ENCODE measurements around the gene TCF12.

The TCF12 gene

GRCh38 chr15:57185507-57186074 is 267.1 kb downstream of the TCF12 start:
- no peak for DNase-seq

GRCh38 chr15:57189466-57189865 is 271.0 kb downstream of the TCF12 start:
- no peak for DNase-seq

GRCh38 chr15:57190208-57190607 is 271.8 kb downstream of the TCF12 start:
- DNase-seq: no peak

- no peak for DNase-seq
Measured at GRCh38 chr15:57193161-57193560, 274.7 kb downstream of the TCF12 start.

GRCh38 chr15:57195326-57195725 is 276.9 kb downstream of the TCF12 start:
- no peak for DNase-seq

- DNase-seq: no peak
Measured at GRCh38 chr15:57196865-57197264, 278.4 kb downstream of the TCF12 start.

GRCh38 chr15:57198131-57198530 is 279.7 kb downstream of the TCF12 start:
- DNase-seq: peak in 1 of 2 experiments; percentile 10

GRCh38 chr15:57198654-57199291 is 280.3 kb downstream of the TCF12 start:
- DNase-seq: no peak

- DNase-seq: no peak
Measured at GRCh38 chr15:57201578-57201977, 283.1 kb downstream of the TCF12 start.

GRCh38 chr15:57203906-57204305 is 285.5 kb downstream of the TCF12 start:
- DNase-seq: no peak

GRCh38 chr15:57205027-57205855 is 286.8 kb downstream of the TCF12 start:
- DNase-seq: no peak

- DNase-seq: peak; percentile 78 to 82
Measured at GRCh38 chr15:57205996-57206395, 287.6 kb downstream of the TCF12 start.

- DNase-seq: peak; percentile 59 to 88
Measured at GRCh38 chr15:57213862-57214261, 295.4 kb downstream of the TCF12 start.

- no peak for DNase-seq
Measured at GRCh38 chr15:57215326-57215725, 296.9 kb downstream of the TCF12 start.

GRCh38 chr15:57215881-57216280 is 297.4 kb downstream of the TCF12 start:
- DNase-seq: no peak

GRCh38 chr15:57216288-57216687 is 297.8 kb downstream of the TCF12 start:
- peak in 1 of 2 experiments; percentile 69 for DNase-seq

- DNase-seq: peak in 1 of 2 experiments; percentile 55
Measured at GRCh38 chr15:57217778-57218598, 299.5 kb downstream of the TCF12 start.

- peak; percentile 96 to 99 for DNase-seq
Measured at GRCh38 chr15:57218826-57219576, 300.6 kb downstream of the TCF12 start.

GRCh38 chr15:57220205-57220604 is 301.8 kb downstream of the TCF12 start:
- DNase-seq: peak in 1 of 2 experiments; percentile 70

- DNase-seq: peak in 1 of 2 experiments; percentile 64
Measured at GRCh38 chr15:57221134-57221533, 302.7 kb downstream of the TCF12 start.

- DNase-seq: no peak
Measured at GRCh38 chr15:57223345-57223744, 304.9 kb downstream of the TCF12 start.

GRCh38 chr15:57223887-57224286 is 305.4 kb downstream of the TCF12 start:
- peak in 1 of 2 experiments; percentile 23 for DNase-seq

All from NCI-H524 (cell line).